DOHH2 (cell line): ENCODE results near the gene TNFRSF11A.

Source experiments
- EZH2phosphoT487 ChIP-seq: fragments of 200-600 bp; sonication (generic); IDR thresholded peaks from 2 replicates; pipeline ENCODE4 v1.6.1; 2017; ENCODE audit warnings: borderline replicate concordance, mild to moderate bottlenecking, antibody characterized with exemption, low read length, moderate library complexity, mixed read lengths
- TF ChIP-seq, protein P1 (sequence below): fragments of 200-600 bp; sonication (generic); IDR thresholded peaks from one replicate; pipeline ENCODE4 v1.5.1; 2014; ENCODE audit warnings: antibody characterized with exemption, mild to moderate bottlenecking, low read depth, low read length; ENCODE audit not compliant: poor library complexity, severe bottlenecking

- TF ChIP-seq, protein P1, sequence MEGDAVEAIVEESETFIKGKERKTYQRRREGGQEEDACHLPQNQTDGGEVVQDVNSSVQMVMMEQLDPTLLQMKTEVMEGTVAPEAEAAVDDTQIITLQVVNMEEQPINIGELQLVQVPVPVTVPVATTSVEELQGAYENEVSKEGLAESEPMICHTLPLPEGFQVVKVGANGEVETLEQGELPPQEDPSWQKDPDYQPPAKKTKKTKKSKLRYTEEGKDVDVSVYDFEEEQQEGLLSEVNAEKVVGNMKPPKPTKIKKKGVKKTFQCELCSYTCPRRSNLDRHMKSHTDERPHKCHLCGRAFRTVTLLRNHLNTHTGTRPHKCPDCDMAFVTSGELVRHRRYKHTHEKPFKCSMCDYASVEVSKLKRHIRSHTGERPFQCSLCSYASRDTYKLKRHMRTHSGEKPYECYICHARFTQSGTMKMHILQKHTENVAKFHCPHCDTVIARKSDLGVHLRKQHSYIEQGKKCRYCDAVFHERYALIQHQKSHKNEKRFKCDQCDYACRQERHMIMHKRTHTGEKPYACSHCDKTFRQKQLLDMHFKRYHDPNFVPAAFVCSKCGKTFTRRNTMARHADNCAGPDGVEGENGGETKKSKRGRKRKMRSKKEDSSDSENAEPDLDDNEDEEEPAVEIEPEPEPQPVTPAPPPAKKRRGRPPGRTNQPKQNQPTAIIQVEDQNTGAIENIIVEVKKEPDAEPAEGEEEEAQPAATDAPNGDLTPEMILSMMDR = no peak
- TF ChIP-seq EZH2phosphoT487 = no peak
Observed at GRCh38 chr18:62339106-62339988, 14.2 kb downstream of the TNFRSF11A start.
